Measurements from ENCODE around the gene TRIM72.

TRIM72 gene

GRCh38 chr16:31201582-31202413 lies 12.1 kb upstream of the TRIM72 start:
- TF ChIP-seq FOXP2 (optimal IDR thresholded peaks at IDR 0.05; ENCODE audit: control extremely low read depth, extremely low read length, insufficient read depth), result no peak
- peak; percentile 42; the same call in 1 of the 2 replicates for TF ChIP-seq POLR2AphosphoS5 (IDR thresholded peaks at IDR 0.05; ENCODE audit: borderline replicate concordance, low read depth, low read length)
- no peak overlapping the region for H3K4me3 ChIP-seq

GRCh38 chr16:31202414-31203375 lies 11.2 kb upstream of the TRIM72 start, which contains the start of gene PYCARD:
PYCARD (minus strand) TSS chr16:31202760; CDS start chr16:31202690, 70 bp downstream.
- no peak for DNase-seq (ENCODE audit: low read depth, low spot score)
- Histone ChIP-seq H3K4me3 (no peak within 1 kb of the TSS), H3K27ac (peak within 1 kb of the TSS; percentile 5; the same call in 1 of the 2 replicates), H3K9me3 (ENCODE audit: low read depth, low read length) (no peaks in the 10 kb centered on the region), H3K36me3 (ENCODE audit: insufficient read depth, low read length) (no peaks in the 10 kb centered on the region), H3K9ac (ENCODE audit: insufficient read length) (no peak within 1 kb of the TSS)
- TF ChIP-seq POLR2AphosphoS5 (IDR thresholded peaks at IDR 0.05; ENCODE audit: borderline replicate concordance, low read depth, low read length) (no peak), FOXP2 (optimal IDR thresholded peaks at IDR 0.05; ENCODE audit: control extremely low read depth, extremely low read length, insufficient read depth) (no peak), EZH2 (IDR thresholded peaks at IDR 0.05) (no peak)

More at GRCh38 chr16:31201582-31202413, 12.1 kb upstream of the TRIM72 start:
- no peak for DNase-seq (ENCODE audit: low read depth, low spot score)
- H3K27ac ChIP-seq, result no peak overlapping the region
- H3K36me3 ChIP-seq (ENCODE audit: insufficient read depth, low read length), result 0 out of 2 replicates have a peak, but pooled peaks cover under 1% of the 10 kb centered on the region
- no peaks in the 10 kb centered on the region for H3K9me3 ChIP-seq (ENCODE audit: low read depth, low read length)
- H3K9ac ChIP-seq (ENCODE audit: insufficient read length), result no peak overlapping the region

GRCh38 chr16:31204871-31205666 lies 8.8 kb upstream of the TRIM72 start:
- TF ChIP-seq EZH2 (IDR thresholded peaks at IDR 0.05), result no peak
- no peak for TF ChIP-seq POLR2AphosphoS5 (IDR thresholded peaks at IDR 0.05; ENCODE audit: borderline replicate concordance, low read depth, low read length)
- no peak for DNase-seq (ENCODE audit: low read depth, low spot score)
- H3K36me3 ChIP-seq (ENCODE audit: insufficient read depth, low read length), result no peaks in the 10 kb centered on the region

GRCh38 chr16:31206776-31207175 lies 7.1 kb upstream of the TRIM72 start:
- TF ChIP-seq POLR2AphosphoS5 (IDR thresholded peaks at IDR 0.05; ENCODE audit: borderline replicate concordance, low read depth, low read length), result no peak
- no peak for TF ChIP-seq EZH2 (IDR thresholded peaks at IDR 0.05)
- no peak for TF ChIP-seq FOXP2 (optimal IDR thresholded peaks at IDR 0.05; ENCODE audit: control extremely low read depth, extremely low read length, insufficient read depth)
- Histone ChIP-seq H3K27ac (no peak overlapping the region), H3K4me3 (no peak overlapping the region), H3K9me3 (ENCODE audit: low read depth, low read length) (no peaks in the 10 kb centered on the region), H3K9ac (ENCODE audit: insufficient read length) (no peak overlapping the region), H3K36me3 (ENCODE audit: insufficient read depth, low read length) (no peaks in the 10 kb centered on the region)
- DNase-seq (ENCODE audit: low read depth, low spot score), result no peak

More at GRCh38 chr16:31204871-31205666, 8.8 kb upstream of the TRIM72 start:
- Histone ChIP-seq H3K9ac (ENCODE audit: insufficient read length) (no peak overlapping the region), H3K4me3 (no peak overlapping the region), H3K27ac (no peak overlapping the region), H3K9me3 (ENCODE audit: low read depth, low read length) (no peaks in the 10 kb centered on the region)

- TF ChIP-seq EZH2 (IDR thresholded peaks at IDR 0.05) (no peak), FOXP2 (optimal IDR thresholded peaks at IDR 0.05; ENCODE audit: control extremely low read depth, extremely low read length, insufficient read depth) (no peak), POLR2AphosphoS5 (IDR thresholded peaks at IDR 0.05; ENCODE audit: borderline replicate concordance, low read depth, low read length) (no peak)
Observed at GRCh38 chr16:31213342-31213741, 577 bp upstream of the TRIM72 start.

GRCh38 chr16:31214708-31215286 lies 878 bp downstream of the TRIM72 start:
- no peak overlapping the region for H3K9ac ChIP-seq (ENCODE audit: insufficient read length)
- no peak overlapping the region for H3K27ac ChIP-seq
- no peaks in the 10 kb centered on the region for H3K9me3 ChIP-seq (ENCODE audit: low read depth, low read length)
- TF ChIP-seq FOXP2 (optimal IDR thresholded peaks at IDR 0.05; ENCODE audit: control extremely low read depth, extremely low read length, insufficient read depth) (no peak), POLR2AphosphoS5 (IDR thresholded peaks at IDR 0.05; ENCODE audit: borderline replicate concordance, low read depth, low read length) (no peak), EZH2 (IDR thresholded peaks at IDR 0.05) (no peak)
- DNase-seq (ENCODE audit: low read depth, low spot score), result no peak
- no peak overlapping the region for H3K4me3 ChIP-seq
- H3K36me3 ChIP-seq (ENCODE audit: insufficient read depth, low read length), result no peaks in the 10 kb centered on the region

More at GRCh38 chr16:31213342-31213741, 577 bp upstream of the TRIM72 start:
- Histone ChIP-seq H3K9me3 (ENCODE audit: low read depth, low read length) (no peaks in the 10 kb centered on the region), H3K4me3 (no peak overlapping the region), H3K27ac (no peak overlapping the region), H3K9ac (ENCODE audit: insufficient read length) (no peak overlapping the region), H3K36me3 (ENCODE audit: insufficient read depth, low read length) (no peaks in the 10 kb centered on the region)
- no peak for DNase-seq (ENCODE audit: low read depth, low spot score)
